ENCODE measurements around the gene SLC6A3.
"Not testable (repeated sequence)": the region's sequence is repeated elsewhere in the genome, so short reads cannot be mapped to it uniquely, and the experiment has no call there.

Gene SLC6A3

GRCh38 chr5:1477341-1477740 is 32.1 kb upstream of the SLC6A3 start:
- no peak for DNase-seq

GRCh38 chr5:1476967-1477310 is 31.7 kb upstream of the SLC6A3 start:
- no peak for DNase-seq

GRCh38 chr5:1476181-1476966 is 31.1 kb upstream of the SLC6A3 start:
- DNase-seq: no peak

- DNase-seq: not testable (repeated sequence)
Observed at GRCh38 chr5:1475544-1475900, 30.3 kb upstream of the SLC6A3 start.

- no peak for DNase-seq
Observed at GRCh38 chr5:1474866-1475543, 29.8 kb upstream of the SLC6A3 start.

- no peak for DNase-seq
Observed at GRCh38 chr5:1474183-1474839, 29.1 kb upstream of the SLC6A3 start.

- no peak for DNase-seq
Observed at GRCh38 chr5:1473746-1474145, 28.5 kb upstream of the SLC6A3 start.

- DNase-seq: no peak
Observed at GRCh38 chr5:1472964-1473628, 27.9 kb upstream of the SLC6A3 start.

GRCh38 chr5:1471997-1472963 is 27.0 kb upstream of the SLC6A3 start:
- no peak for DNase-seq

GRCh38 chr5:1471240-1471853 is 26.1 kb upstream of the SLC6A3 start:
- DNase-seq: no peak

GRCh38 chr5:1470762-1471211 is 25.5 kb upstream of the SLC6A3 start:
- DNase-seq: no peak

GRCh38 chr5:1468629-1469527 is 23.6 kb upstream of the SLC6A3 start:
- DNase-seq: no peak

- DNase-seq: peak; percentile 61
Observed at GRCh38 chr5:1468247-1468612, 23.0 kb upstream of the SLC6A3 start.

GRCh38 chr5:1467341-1468246 is 22.4 kb upstream of the SLC6A3 start:
- DNase-seq: no peak

GRCh38 chr5:1466631-1467265 is 21.5 kb upstream of the SLC6A3 start:
- no peak for DNase-seq

GRCh38 chr5:1465966-1466471 is 20.8 kb upstream of the SLC6A3 start:
- no peak for DNase-seq

- no peak for DNase-seq
Observed at GRCh38 chr5:1465117-1465516, 19.9 kb upstream of the SLC6A3 start.

- DNase-seq: no peak
Observed at GRCh38 chr5:1464511-1464910, 19.3 kb upstream of the SLC6A3 start.

- DNase-seq: no peak
Observed at GRCh38 chr5:1464096-1464446, 18.8 kb upstream of the SLC6A3 start.

All from NCI-H1694 treated with DMSO at 0.1 percent for 48 hours (cell line).